ENCODE measurements around the gene MEI1.

- TF ChIP-seq, protein P1, sequence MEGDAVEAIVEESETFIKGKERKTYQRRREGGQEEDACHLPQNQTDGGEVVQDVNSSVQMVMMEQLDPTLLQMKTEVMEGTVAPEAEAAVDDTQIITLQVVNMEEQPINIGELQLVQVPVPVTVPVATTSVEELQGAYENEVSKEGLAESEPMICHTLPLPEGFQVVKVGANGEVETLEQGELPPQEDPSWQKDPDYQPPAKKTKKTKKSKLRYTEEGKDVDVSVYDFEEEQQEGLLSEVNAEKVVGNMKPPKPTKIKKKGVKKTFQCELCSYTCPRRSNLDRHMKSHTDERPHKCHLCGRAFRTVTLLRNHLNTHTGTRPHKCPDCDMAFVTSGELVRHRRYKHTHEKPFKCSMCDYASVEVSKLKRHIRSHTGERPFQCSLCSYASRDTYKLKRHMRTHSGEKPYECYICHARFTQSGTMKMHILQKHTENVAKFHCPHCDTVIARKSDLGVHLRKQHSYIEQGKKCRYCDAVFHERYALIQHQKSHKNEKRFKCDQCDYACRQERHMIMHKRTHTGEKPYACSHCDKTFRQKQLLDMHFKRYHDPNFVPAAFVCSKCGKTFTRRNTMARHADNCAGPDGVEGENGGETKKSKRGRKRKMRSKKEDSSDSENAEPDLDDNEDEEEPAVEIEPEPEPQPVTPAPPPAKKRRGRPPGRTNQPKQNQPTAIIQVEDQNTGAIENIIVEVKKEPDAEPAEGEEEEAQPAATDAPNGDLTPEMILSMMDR (IDR thresholded peaks at IDR 0.05; ENCODE audit: low read depth, low read length, missing input control), result peak; percentile 65
- TF ChIP-seq RAD21 (IDR thresholded peaks at IDR 0.05), result peak; percentile 76 to 82
Observed at GRCh38 chr22:41746567-41747400, 47.5 kb downstream of the MEI1 start.

Measured in liver (tissue), 3 donors.